Activated T-helper 2 cell treated with anti-CD3 and anti-CD28 coated beads, Interferon-gamma antibody, Interleukin-2, Interleukin-4, amounts not matched to agents 10 μg/mL and 5 μg/mL and 100 μg/mL, durations not matched to agents 14 hours and 24 hours and 36 hours (primary cell): Measurements from ENCODE around the gene TNS3. TPM values are rescaled to one million over a fixed set of nuclear protein-coding genes. Genes with fewer than 3 reads are reported as not detected.
"Not testable (repeated sequence)": the region's sequence is repeated elsewhere in the genome, so short reads cannot be mapped to it uniquely, and the experiment has no call there.

Experiments used
- DNase-seq: peaks from one replicate; pipeline ENCODE4 v3.0.0; 2021; ENCODE audit warnings: low spot score
- H3K27ac Mint-ChIP-seq: one replicate; pipeline ENCODE4 v1.8.0; 2021; ENCODE audit warnings: mixed read lengths
- H3K27me3 Mint-ChIP-seq: one replicate; pipeline ENCODE4 v1.8.0; 2021; ENCODE audit warnings: low read depth, mixed read lengths
- H3K36me3 Mint-ChIP-seq: one replicate; pipeline ENCODE4 v1.8.0; 2021; ENCODE audit warnings: low read depth, mixed read lengths
- H3K4me1 Mint-ChIP-seq: one replicate; pipeline ENCODE4 v1.8.0; 2021; ENCODE audit warnings: low read depth, mixed read lengths
- H3K4me3 Mint-ChIP-seq: one replicate; pipeline ENCODE4 v1.8.0; 2021; ENCODE audit warnings: low read depth, mild to moderate bottlenecking, moderate library complexity, mixed read lengths
- H3K9me3 Mint-ChIP-seq: one replicate; pipeline ENCODE4 v1.8.0; 2021; ENCODE audit warnings: mixed read lengths
- intact Hi-C: fragments of 100-400 bp; cut with micrococcal nuclease; formaldehyde crosslinking; loops from one replicate; pipeline ENCODE4 v1.15.1; 2023
- total RNA-seq: library from RNA; stranded (reverse); gene quantifications from 2 replicates; pipeline ENCODE4 v1.2.3, GENCODE V29; 2022

Gene TNS3
- total RNA-seq, 1 donor from 2014 or later, result 5.3 TPM

- no peak for DNase-seq
- intact Hi-C loops, result no loop called here
- Mint-ChIP-seq H3K4me3 (no peak overlapping the region), H3K36me3 (no peaks in the 10 kb centered on the region), H3K27me3 (no peaks in the 10 kb centered on the region), H3K4me1 (no peaks in the 10 kb centered on the region), H3K27ac (no peak overlapping the region), H3K9me3 (no peaks in the 10 kb centered on the region)
Measured at GRCh38 chr7:47544416-47544815, 37.5 kb downstream of the TNS3 start.

- intact Hi-C loops, result no loop called here
- Mint-ChIP-seq H3K4me1 (no peaks in the 10 kb centered on the region), H3K27me3 (peaks cover under 1% of the 10 kb centered on the region), H3K4me3 (no peak overlapping the region), H3K36me3 (no peaks in the 10 kb centered on the region), H3K9me3 (no peaks in the 10 kb centered on the region), H3K27ac (no peak overlapping the region)
- DNase-seq, result no peak
Measured at GRCh38 chr7:47543714-47544113, 38.2 kb downstream of the TNS3 start.

GRCh38 chr7:47543056-47543455 lies 38.9 kb downstream of the TNS3 start:
- Mint-ChIP-seq H3K36me3 (no peaks in the 10 kb centered on the region), H3K4me1 (no peaks in the 10 kb centered on the region), H3K9me3 (no peaks in the 10 kb centered on the region), H3K27ac (no peak overlapping the region), H3K27me3 (peaks cover 5% of the 10 kb centered on the region), H3K4me3 (no peak overlapping the region)
- no peak for DNase-seq
- intact Hi-C loops, result no loop called here

GRCh38 chr7:47542051-47542450 lies 39.9 kb downstream of the TNS3 start:
- no peak overlapping the region for H3K4me3 Mint-ChIP-seq
- no peaks in the 10 kb centered on the region for H3K4me1 Mint-ChIP-seq
- H3K9me3 Mint-ChIP-seq, result no peaks in the 10 kb centered on the region
- intact Hi-C loops, result no loop called here
- H3K36me3 Mint-ChIP-seq, result no peaks in the 10 kb centered on the region
- no peak overlapping the region for H3K27ac Mint-ChIP-seq
- DNase-seq, result no peak
- peaks cover 8% of the 10 kb centered on the region for H3K27me3 Mint-ChIP-seq

GRCh38 chr7:47541485-47541884 lies 40.4 kb downstream of the TNS3 start:
- H3K36me3 Mint-ChIP-seq, H3K27me3 Mint-ChIP-seq, H3K4me1 Mint-ChIP-seq, DNase-seq, H3K9me3 Mint-ChIP-seq, H3K27ac Mint-ChIP-seq, H3K4me3 Mint-ChIP-seq, intact Hi-C loops: not testable (repeated sequence)

GRCh38 chr7:47540387-47541350 lies 41.2 kb downstream of the TNS3 start:
- H3K4me3 Mint-ChIP-seq, result no peak overlapping the region
- peaks cover 14% of the 10 kb centered on the region for H3K27me3 Mint-ChIP-seq
- no peak overlapping the region for H3K27ac Mint-ChIP-seq
- intact Hi-C loops, result no loop called here
- no peaks in the 10 kb centered on the region for H3K9me3 Mint-ChIP-seq
- DNase-seq, result no peak
- H3K4me1 Mint-ChIP-seq, result no peaks in the 10 kb centered on the region
- no peaks in the 10 kb centered on the region for H3K36me3 Mint-ChIP-seq

GRCh38 chr7:47540053-47540386 lies 41.9 kb downstream of the TNS3 start:
- Mint-ChIP-seq H3K36me3 (no peaks in the 10 kb centered on the region), H3K27me3 (peaks cover 14% of the 10 kb centered on the region), H3K4me1 (no peaks in the 10 kb centered on the region), H3K4me3 (no peak overlapping the region), H3K9me3 (no peaks in the 10 kb centered on the region), H3K27ac (no peak overlapping the region)
- intact Hi-C loops, result no loop called here
- DNase-seq, result no peak

GRCh38 chr7:47539398-47540052 lies 42.4 kb downstream of the TNS3 start:
- H3K9me3 Mint-ChIP-seq, result no peaks in the 10 kb centered on the region

GRCh38 chr7:47538846-47539311 lies 43.0 kb downstream of the TNS3 start:
- H3K36me3 Mint-ChIP-seq, result no peaks in the 10 kb centered on the region
- H3K27ac Mint-ChIP-seq, result no peak overlapping the region
- peaks cover 14% of the 10 kb centered on the region for H3K27me3 Mint-ChIP-seq
- H3K4me1 Mint-ChIP-seq, result no peaks in the 10 kb centered on the region
- no peaks in the 10 kb centered on the region for H3K9me3 Mint-ChIP-seq
- no peak for DNase-seq
- intact Hi-C loops, result no loop called here
- no peak overlapping the region for H3K4me3 Mint-ChIP-seq

More at GRCh38 chr7:47539398-47540052, 42.4 kb downstream of the TNS3 start:
- H3K4me1 Mint-ChIP-seq, result no peaks in the 10 kb centered on the region
- DNase-seq, result no peak
- H3K27me3 Mint-ChIP-seq, result peaks cover 14% of the 10 kb centered on the region
- no peak overlapping the region for H3K27ac Mint-ChIP-seq
- intact Hi-C loops, result no loop called here
- H3K4me3 Mint-ChIP-seq, result no peak overlapping the region
- H3K36me3 Mint-ChIP-seq, result no peaks in the 10 kb centered on the region

- H3K27me3 Mint-ChIP-seq, result peaks cover 14% of the 10 kb centered on the region
- intact Hi-C loops, result no loop called here
- H3K27ac Mint-ChIP-seq, result no peak overlapping the region
- H3K4me3 Mint-ChIP-seq, result no peak overlapping the region
- H3K4me1 Mint-ChIP-seq, result no peaks in the 10 kb centered on the region
- no peak for DNase-seq
- H3K36me3 Mint-ChIP-seq, result no peaks in the 10 kb centered on the region
- no peaks in the 10 kb centered on the region for H3K9me3 Mint-ChIP-seq
Measured at GRCh38 chr7:47537716-47538675, 43.9 kb downstream of the TNS3 start.

GRCh38 chr7:47536661-47537611 lies 45.0 kb downstream of the TNS3 start:
- no peaks in the 10 kb centered on the region for H3K36me3 Mint-ChIP-seq
- DNase-seq, result no peak
- H3K9me3 Mint-ChIP-seq, result no peaks in the 10 kb centered on the region
- no peak overlapping the region for H3K27ac Mint-ChIP-seq
- H3K4me3 Mint-ChIP-seq, result no peak overlapping the region
- no peaks in the 10 kb centered on the region for H3K4me1 Mint-ChIP-seq
- intact Hi-C loops, result no loop called here
- H3K27me3 Mint-ChIP-seq, result peaks cover 14% of the 10 kb centered on the region
